IPS-15b (cell line): ENCODE results near the gene KDF1.
A peak's percentile ranks its signal among the peaks of the same experiment; 100 is the strongest.

Experiments used
- H3K27me3 ChIP-seq: one replicate; pipeline ENCODE4 v1.6.1; 2013; ENCODE audit warnings: low read length; ENCODE audit not compliant: control insufficient read depth, insufficient read depth
- H3K36me3 ChIP-seq: one replicate; pipeline ENCODE4 v1.6.1; 2013; ENCODE audit warnings: low read length; ENCODE audit not compliant: control insufficient read depth, insufficient read depth
- H3K4me1 ChIP-seq: one replicate; pipeline ENCODE4 v1.6.1; 2013; ENCODE audit warnings: mild to moderate bottlenecking, low read length; ENCODE audit not compliant: control insufficient read depth, insufficient read depth
- H3K4me3 ChIP-seq: one replicate; pipeline ENCODE4 v1.5.1; 2013; ENCODE audit warnings: low read depth, low read length
- H3K9ac ChIP-seq: one replicate; pipeline ENCODE4 v1.6.1; 2013; ENCODE audit warnings: low read depth, mild to moderate bottlenecking, low read length
- H3K9me3 ChIP-seq: one replicate; pipeline ENCODE4 v1.6.1; 2013; ENCODE audit warnings: mild to moderate bottlenecking, low read length; ENCODE audit not compliant: control insufficient read depth, insufficient read depth

The KDF1 gene

DNA sequence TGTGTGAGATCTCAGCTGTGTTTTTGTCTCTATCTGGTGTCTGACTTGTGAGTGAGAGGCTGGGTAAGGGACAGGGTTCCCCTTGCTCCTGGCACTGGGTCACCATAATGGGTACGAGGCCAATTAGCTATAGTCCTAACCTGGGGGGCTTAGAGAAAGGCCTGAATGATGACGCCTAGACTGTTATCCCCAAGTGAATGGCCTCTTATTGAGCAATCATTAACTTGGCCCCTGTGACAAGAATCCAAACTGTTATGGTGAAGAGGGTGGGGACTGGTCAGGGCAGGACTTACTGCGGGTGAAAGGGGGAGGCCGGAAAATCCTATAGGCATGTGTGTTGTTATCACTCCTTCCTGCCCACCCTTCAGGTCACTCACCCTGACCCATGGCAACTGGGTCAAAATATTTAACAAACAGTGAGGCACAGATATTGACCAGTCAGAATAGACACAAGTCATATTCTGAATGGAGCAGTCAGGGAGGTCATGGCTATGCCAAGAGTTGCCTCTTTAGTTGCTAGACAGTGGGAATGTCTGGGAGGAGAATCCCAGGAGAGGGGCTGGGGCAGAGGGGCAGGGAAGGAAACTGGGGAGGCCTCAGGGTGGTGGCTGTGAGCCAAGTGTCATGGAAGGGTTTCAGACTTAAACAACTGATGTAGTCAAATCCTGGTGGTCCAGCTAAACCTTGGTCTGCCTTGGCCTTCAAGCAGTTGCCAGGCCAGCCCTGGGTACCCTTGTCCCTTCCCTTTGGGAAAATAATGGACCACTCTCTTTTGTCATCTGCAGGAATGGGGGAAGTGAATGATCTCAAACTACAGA, 49.7 kb downstream of the KDF1 start:
- Histone ChIP-seq H3K9ac (no peak overlapping the region), H3K27me3 (no peaks in the 10 kb centered on the region), H3K4me3 (no peak overlapping the region), H3K36me3 (no peaks in the 10 kb centered on the region), H3K9me3 (no peaks in the 10 kb centered on the region), H3K4me1 (no peaks in the 10 kb centered on the region)

DNA sequence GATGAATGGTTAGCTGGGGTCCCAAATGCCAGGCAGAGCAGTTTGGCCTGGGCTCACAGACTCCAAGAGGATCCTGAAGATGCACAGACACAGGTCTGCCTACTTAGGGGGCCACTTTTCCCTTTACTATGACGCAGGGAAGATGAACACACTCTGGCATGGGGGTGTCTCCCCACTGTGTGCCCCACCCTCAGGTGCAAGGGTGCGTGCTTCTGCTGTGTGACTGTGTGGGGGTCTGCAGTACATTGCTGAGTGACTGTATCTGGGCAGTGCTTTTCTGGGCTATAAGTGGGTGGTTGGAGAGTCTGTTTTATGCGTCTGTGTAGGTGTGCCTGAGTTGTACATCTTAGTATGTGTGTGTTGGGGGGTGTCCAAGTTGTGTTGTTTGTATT, 50.3 kb downstream of the KDF1 start:
- Histone ChIP-seq H3K4me3 (no peak overlapping the region), H3K9me3 (no peaks in the 10 kb centered on the region), H3K4me1 (no peaks in the 10 kb centered on the region), H3K27me3 (no peaks in the 10 kb centered on the region), H3K9ac (no peak overlapping the region), H3K36me3 (no peaks in the 10 kb centered on the region)

DNA sequence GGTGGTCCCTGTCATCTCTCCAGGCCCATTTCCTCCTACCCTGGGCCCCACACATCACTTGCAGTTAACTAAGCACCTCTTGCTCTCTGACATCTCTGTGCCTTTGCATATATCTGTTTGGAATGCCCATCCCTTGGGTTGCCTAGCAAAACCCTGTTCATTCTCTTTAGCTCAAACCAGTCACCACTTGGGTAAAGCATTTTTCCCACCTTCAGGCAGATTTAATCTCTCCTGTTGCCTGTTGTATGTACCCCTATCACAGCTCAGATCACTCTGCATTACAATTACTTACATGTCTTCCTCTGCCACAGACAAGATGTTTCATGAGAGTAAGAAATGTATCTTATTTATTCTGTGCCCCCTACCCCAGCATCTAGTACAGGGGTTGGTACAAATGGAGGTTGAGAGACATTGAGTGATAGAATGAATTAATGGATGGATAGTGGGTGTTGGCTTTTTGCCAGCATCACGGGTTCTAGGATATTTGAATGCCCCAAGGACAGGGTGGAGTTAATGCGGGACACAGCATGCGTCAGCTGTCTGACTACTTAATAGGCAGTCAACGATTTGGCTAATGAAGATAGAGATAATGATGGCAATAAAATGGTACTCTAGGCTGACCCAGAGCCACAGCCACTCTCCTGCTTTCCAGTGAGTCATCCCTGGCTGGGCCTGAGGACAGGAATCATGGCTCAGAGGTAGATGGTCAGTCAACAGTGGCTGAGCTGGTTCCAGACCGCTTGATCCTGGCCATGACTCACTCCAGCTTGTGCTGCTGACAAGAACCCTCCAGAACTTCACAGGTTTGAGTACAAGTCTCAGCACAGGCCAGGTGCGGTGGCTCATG, 53.0 kb downstream of the KDF1 start:
- Histone ChIP-seq H3K9me3 (no peaks in the 10 kb centered on the region), H3K4me1 (no peaks in the 10 kb centered on the region), H3K9ac (no peak overlapping the region), H3K36me3 (no peaks in the 10 kb centered on the region), H3K4me3 (no peak overlapping the region), H3K27me3 (no peaks in the 10 kb centered on the region)

DNA sequence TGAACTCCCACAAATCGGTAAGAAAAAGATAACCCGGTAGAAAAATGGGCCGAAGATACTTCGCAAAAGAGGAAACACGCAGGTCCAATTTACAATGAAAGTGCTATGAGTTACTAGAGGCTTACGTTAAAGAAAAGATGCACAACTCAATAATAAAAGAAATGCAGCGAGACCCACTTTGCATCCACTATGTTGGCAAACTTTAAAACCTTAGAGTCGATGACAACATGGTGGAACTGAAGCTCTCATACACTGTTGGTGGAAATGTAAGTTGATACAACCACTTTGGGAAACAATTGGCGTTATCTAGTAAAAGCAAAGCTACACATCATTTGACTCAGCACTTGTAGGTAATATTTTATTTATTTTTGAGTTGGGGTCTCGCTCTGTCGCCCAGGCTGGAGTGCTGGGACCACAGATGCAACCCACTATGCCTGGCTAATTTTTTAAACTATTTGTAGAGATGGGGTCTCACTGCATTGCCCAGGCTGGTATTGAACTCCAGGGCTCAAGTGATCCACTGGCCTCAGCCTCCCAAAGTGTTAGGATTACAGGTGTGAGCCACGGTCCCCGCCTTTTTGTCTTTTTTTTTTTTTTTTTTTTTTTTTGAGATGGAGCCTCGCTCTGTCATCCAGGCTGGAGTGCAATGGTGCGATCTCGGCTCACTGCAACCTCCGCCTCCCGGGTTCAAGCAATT, 59.3 kb downstream of the KDF1 start:
- Histone ChIP-seq H3K9ac (peak overlapping the region; percentile 75), H3K4me1 (peaks cover 3% of the 10 kb centered on the region), H3K4me3 (peak overlapping the region; percentile 78), H3K27me3 (no peaks in the 10 kb centered on the region), H3K9me3 (no peaks in the 10 kb centered on the region), H3K36me3 (no peaks in the 10 kb centered on the region)

DNA sequence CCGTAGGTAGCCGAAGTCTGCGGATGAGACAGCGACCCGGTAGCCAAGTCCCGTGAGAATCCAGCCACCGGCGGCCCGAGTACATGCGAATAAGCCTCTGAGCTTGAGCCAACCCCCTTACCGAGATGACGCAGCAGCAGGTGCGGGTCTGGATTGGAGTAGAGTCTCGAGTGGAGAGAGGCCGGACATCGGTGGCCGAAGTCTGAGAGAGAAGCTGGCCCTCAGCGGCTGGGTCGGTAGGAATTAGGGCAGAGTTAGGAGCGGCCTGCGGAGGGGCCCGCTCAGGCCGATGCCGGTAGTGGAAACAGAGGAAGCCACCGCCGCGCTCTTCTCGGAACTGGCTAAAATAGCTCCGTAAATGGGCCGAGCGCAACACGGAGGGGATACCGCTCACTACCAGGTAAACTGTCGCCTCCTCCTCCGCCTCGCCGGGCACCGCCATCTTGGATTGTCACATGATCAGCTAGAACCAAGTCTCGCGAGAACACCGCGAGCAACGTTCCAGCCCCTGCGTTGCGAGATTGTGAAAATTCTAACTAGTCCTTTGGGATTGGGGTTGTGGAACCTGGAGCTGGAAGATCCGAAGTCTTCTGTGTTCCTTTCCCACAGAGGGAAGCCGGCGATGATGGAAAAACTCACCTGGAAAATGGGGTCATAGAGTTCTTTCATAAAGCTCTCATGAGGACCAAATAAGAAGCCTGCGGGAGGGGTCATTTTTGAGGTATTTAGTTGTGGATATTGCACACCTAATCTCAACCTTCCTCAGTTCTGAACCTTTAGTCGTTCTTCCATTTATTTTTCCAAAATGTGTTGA, 60.1 kb downstream of the KDF1 start, which contains the start of gene GPATCH3:
TSS of gene GPATCH3 (minus strand) at position 467 of the 814 bp plus-strand sequence. CDS start at position 442, 25 bp downstream.
- Histone ChIP-seq H3K9me3 (no peaks in the 10 kb centered on the region), H3K4me1 (peaks cover 3% of the 10 kb centered on the region), H3K27me3 (no peaks in the 10 kb centered on the region), H3K4me3 (peak within 1 kb of the TSS; percentile 78), H3K9ac (peak within 1 kb of the TSS; percentile 75), H3K36me3 (no peaks in the 10 kb centered on the region)
